ENCODE measurements around the gene NTM. TPM values are rescaled to one million over a fixed set of nuclear protein-coding genes. Genes with fewer than 3 reads are reported as not detected.

Gene NTM
- total and polyA plus RNA-seq, 7 donors: 0.07 to 1.1 (median 0.22) TPM; not detected in 2

DNA sequence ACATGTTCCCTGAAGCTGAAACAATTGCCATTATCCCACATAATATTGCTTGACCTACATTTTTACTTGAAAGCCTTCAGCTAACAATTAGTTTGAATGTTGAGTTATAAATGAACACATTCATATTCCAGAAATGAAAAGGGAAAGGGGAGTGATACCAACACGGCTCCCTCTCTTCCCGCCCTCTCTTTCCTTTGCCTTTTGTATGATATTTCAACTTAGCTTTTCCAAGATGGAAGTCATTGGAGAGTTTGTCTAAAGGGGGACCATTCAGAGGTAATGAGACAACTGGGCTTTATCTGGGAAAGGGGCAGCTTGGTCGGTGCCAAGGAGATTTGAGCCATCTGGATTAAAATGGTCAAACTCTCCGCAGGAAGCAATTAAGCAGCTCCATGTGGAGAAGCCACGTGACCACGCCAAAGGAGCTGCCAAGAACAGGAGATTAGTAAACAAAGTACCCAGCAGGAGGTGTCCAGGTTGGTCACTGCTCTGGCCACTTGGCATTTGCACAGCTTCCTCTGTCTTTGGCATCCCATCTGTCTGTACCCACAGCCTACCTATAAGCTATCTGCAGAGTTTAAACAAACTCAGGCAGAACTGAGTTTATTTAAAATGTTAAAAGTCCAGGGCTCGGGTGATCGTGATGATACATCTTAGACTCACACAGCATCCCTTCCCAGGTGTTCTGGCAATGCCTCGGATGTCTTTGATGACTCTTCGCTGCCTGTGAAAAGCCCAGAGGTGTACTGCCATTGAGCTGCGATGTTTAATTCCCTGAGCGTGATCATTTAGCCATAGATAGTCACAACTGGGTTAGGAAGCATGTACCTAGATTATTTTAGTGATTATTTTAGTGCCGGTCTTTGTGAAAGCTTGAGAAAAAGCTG lies 735.9 kb downstream of the NTM start:
- no peak overlapping the region for H3K27ac ChIP-seq
- 53 to 65% (median 57%) methylated on average over 13 of the region's 13 CpGs for WGBS, 3 donors
- H3K36me3 ChIP-seq (ENCODE audit: insufficient read depth in 1 of 2, low read depth in 1 of 2): no peaks in the 10 kb centered on the region
- no peaks in the 10 kb centered on the region for H3K9me3 ChIP-seq
- TF ChIP-seq, protein P1, sequence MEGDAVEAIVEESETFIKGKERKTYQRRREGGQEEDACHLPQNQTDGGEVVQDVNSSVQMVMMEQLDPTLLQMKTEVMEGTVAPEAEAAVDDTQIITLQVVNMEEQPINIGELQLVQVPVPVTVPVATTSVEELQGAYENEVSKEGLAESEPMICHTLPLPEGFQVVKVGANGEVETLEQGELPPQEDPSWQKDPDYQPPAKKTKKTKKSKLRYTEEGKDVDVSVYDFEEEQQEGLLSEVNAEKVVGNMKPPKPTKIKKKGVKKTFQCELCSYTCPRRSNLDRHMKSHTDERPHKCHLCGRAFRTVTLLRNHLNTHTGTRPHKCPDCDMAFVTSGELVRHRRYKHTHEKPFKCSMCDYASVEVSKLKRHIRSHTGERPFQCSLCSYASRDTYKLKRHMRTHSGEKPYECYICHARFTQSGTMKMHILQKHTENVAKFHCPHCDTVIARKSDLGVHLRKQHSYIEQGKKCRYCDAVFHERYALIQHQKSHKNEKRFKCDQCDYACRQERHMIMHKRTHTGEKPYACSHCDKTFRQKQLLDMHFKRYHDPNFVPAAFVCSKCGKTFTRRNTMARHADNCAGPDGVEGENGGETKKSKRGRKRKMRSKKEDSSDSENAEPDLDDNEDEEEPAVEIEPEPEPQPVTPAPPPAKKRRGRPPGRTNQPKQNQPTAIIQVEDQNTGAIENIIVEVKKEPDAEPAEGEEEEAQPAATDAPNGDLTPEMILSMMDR (IDR thresholded peaks at IDR 0.05): no peak
- no peaks in the 10 kb centered on the region for H3K27me3 ChIP-seq (ENCODE audit: insufficient read depth in 3 of 3, low read length in 2 of 3)
- DNase-seq (no peak), ATAC-seq (no peak)
- H3K4me1 ChIP-seq: no peaks in the 10 kb centered on the region
- intact Hi-C loops (cut with DNase I): no loop called here
- H3K4me3 ChIP-seq: no peak overlapping the region

DNA sequence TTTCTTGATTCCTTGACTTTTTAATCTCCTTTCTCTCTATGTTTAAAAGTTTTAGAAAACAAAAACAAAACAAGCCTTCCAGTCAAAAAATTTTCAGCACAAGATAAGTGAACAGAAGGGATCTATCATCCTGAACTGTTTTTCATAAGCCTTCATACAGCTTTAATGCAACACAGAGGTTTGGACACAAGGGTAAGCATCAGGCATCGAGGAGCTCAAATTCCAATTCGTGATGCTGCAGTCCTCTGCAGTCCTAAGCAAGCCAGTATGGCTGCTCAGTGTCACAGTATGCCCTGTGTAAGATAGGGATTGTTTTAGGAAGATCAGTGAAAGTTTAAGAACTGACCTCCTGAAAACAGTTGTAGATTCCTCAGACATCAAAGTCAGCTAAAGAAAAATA lies 740.9 kb downstream of the NTM start:
- H3K9me3 ChIP-seq: no peaks in the 10 kb centered on the region
- ATAC-seq (no peak), DNase-seq (no peak)
- no peaks in the 10 kb centered on the region for H3K36me3 ChIP-seq (ENCODE audit: insufficient read depth in 1 of 2, low read depth in 1 of 2)
- H3K4me1 ChIP-seq: no peaks in the 10 kb centered on the region
- H3K27ac ChIP-seq: no peak overlapping the region
- intact Hi-C loops (cut with DNase I): loop anchor here in 1 of 2 donors (10.0 kb wide), 1 partner anchor 293 kb away; no protein-coding TSS in a partner anchor
- WGBS, 3 donors: 36 to 44% (median 39%) methylated on average over 2 of the region's 2 CpGs
- TF ChIP-seq, protein P1 (IDR thresholded peaks at IDR 0.05): no peak
- H3K27me3 ChIP-seq (ENCODE audit: insufficient read depth in 3 of 3, low read length in 2 of 3): no peaks in the 10 kb centered on the region
- no peak overlapping the region for H3K4me3 ChIP-seq

DNA sequence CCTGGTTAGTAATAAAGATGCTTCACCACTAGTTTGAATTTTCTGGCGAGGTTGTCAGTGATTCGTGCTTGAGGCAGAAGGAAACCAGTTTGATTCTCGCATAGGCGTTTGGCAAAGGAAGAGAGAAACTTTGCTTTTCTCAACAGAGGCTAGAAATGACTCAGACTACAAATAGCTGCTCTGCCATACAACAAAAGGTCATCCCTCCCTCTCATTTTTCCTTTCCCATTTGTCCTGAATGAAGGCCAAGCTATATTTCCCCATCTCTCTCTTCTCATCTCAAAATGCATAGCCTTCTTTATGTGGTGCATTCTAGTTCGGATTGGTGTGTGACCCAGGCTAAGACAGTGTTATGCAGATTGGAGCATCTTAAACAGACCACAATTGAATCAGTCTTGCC lies 741.4 kb downstream of the NTM start:
- ATAC-seq (peak in 3 of 4 donors; percentile 35 to 57 (median 45)), DNase-seq (no peak)
- H3K27me3 ChIP-seq (ENCODE audit: insufficient read depth in 3 of 3, low read length in 2 of 3): no peaks in the 10 kb centered on the region
- no peaks in the 10 kb centered on the region for H3K9me3 ChIP-seq
- H3K4me3 ChIP-seq: no peak overlapping the region
- 35 to 51% (median 44%) methylated on average over 5 of the region's 5 CpGs for WGBS, 3 donors
- no peaks in the 10 kb centered on the region for H3K36me3 ChIP-seq (ENCODE audit: insufficient read depth in 1 of 2, low read depth in 1 of 2)
- H3K4me1 ChIP-seq: no peaks in the 10 kb centered on the region
- intact Hi-C loops (cut with DNase I): loop anchor here in 1 of 2 donors (10.0 kb wide), 1 partner anchor 293 kb away; no protein-coding TSS in a partner anchor
- TF ChIP-seq, protein P1 (IDR thresholded peaks at IDR 0.05): no peak
- H3K27ac ChIP-seq: peak overlapping the region; percentile 7

DNA sequence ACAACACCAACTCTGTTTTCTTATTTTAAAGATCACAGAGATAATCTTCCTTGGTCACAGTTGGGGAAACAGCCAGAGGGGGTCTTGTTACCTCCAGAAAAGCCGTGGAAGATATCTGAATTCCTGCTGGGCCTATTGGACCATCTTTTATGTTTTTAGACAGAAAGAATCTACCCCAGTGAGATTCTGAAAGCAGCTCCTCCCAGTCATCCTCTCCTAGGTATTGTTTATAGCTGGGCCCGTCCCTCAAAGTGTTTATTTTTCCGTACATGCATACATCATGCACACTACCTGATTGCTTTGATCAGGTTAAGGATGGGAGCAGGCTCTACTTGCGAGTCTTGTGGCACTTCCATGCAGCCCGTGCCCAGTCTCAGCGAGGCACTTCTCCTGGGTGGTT lies 742.4 kb downstream of the NTM start:
- Histone ChIP-seq H3K36me3 (ENCODE audit: insufficient read depth in 1 of 2, low read depth in 1 of 2) (no peaks in the 10 kb centered on the region), H3K27ac (no peak overlapping the region), H3K9me3 (no peaks in the 10 kb centered on the region), H3K27me3 (ENCODE audit: insufficient read depth in 3 of 3, low read length in 2 of 3) (no peaks in the 10 kb centered on the region), H3K4me1 (no peaks in the 10 kb centered on the region), H3K4me3 (no peak overlapping the region)
- ATAC-seq (no peak), DNase-seq (no peak)
- TF ChIP-seq, protein P1 (IDR thresholded peaks at IDR 0.05): no peak
- WGBS, 3 donors: 73 to 77% (median 77%) methylated on average over 6 of the region's 6 CpGs
- intact Hi-C loops (cut with DNase I): loop anchor here in 1 of 2 donors (10.0 kb wide), 1 partner anchor 292 kb away; no protein-coding TSS in a partner anchor

Data from psoas muscle (tissue), 8 donors.